Caco-2 (cell line): ENCODE data around the gene RMI2. TPM values are rescaled to one million over a fixed set of nuclear protein-coding genes. Genes with fewer than 3 reads are reported as not detected.
"Not testable (repeated sequence)": the region's sequence is repeated elsewhere in the genome, so short reads cannot be mapped to it uniquely, and the experiment has no call there.

Experiments
- BruUV-seq: library from RNA; stranded (reverse); fragments of 400-500 nt; replicated peaks from 2 replicates; lab custom pipeline; 2021; lab: Mats Ljungman, UMichigan
- CTCF ChIA-PET: fragments of 300-600 bp; sonication (Branson Sonifier 250); formaldehyde crosslinking; loops from one replicate; lab custom pipeline; 2022; ENCODE audit warnings: antibody characterized with exemption; lab: Charles Lee
- POLR2A ChIA-PET: fragments of 300-600 bp; sonication (Branson Sonifier 250); formaldehyde crosslinking; loops from one replicate; lab custom pipeline; 2022; ENCODE audit warnings: antibody characterized with exemption; lab: Charles Lee
- DNase-seq, 2 experiments: peaks; one replicate each; pipeline versions ENCODE4 v3.0.0 to v3.0.0-alpha.2; 2020 to 2022
- H3K27me3 ChIP-seq: replicated peaks from 2 replicates; pipeline ENCODE4 v1.6.0; 2011; ENCODE audit warnings: low read length; ENCODE audit not compliant: control insufficient read depth, insufficient read depth
- H3K36me3 ChIP-seq: 2 replicates; pipeline ENCODE4 v1.5.1; 2011; ENCODE audit warnings: low read length; ENCODE audit not compliant: control insufficient read depth, insufficient read depth
- H3K4me1 ChIP-seq: fragments of 250-450 bp; sonication (Bioruptor Pico); 2 replicates; pipeline ENCODE4 v1.5.1; 2020; ENCODE audit warnings: mild to moderate bottlenecking
- H3K4me3 ChIP-seq: 2 replicates; pipeline ENCODE4 v1.5.1; 2011; ENCODE audit warnings: low read depth, mild to moderate bottlenecking, control low read depth, low read length
- H3K9me3 ChIP-seq: fragments of 250-450 bp; sonication (Bioruptor Pico); 2 replicates; pipeline ENCODE4 v1.5.1; 2020; ENCODE audit warnings: mild to moderate bottlenecking, moderate library complexity
- H3K27ac Mint-ChIP-seq: one replicate; pipeline ENCODE4 v1.8.0; 2022; ENCODE audit warnings: mixed read lengths; ENCODE audit not compliant: unreplicated experiment
- H3K27me3 Mint-ChIP-seq: one replicate; pipeline ENCODE4 v1.8.0; 2022; ENCODE audit warnings: mixed read lengths; ENCODE audit not compliant: insufficient read depth, unreplicated experiment
- H3K36me3 Mint-ChIP-seq: one replicate; pipeline ENCODE4 v1.8.0; 2022; ENCODE audit warnings: mild to moderate bottlenecking, mixed read lengths; ENCODE audit not compliant: insufficient read depth, unreplicated experiment
- H3K4me1 Mint-ChIP-seq: one replicate; pipeline ENCODE4 v1.8.0; 2022; ENCODE audit warnings: low read depth, mixed read lengths; ENCODE audit not compliant: unreplicated experiment
- H3K4me3 Mint-ChIP-seq: one replicate; pipeline ENCODE4 v1.8.0; 2022; ENCODE audit warnings: mild to moderate bottlenecking, moderate library complexity, mixed read lengths; ENCODE audit not compliant: unreplicated experiment
- H3K9me3 Mint-ChIP-seq: one replicate; pipeline ENCODE4 v1.8.0; 2022; ENCODE audit warnings: mixed read lengths; ENCODE audit not compliant: unreplicated experiment
- intact Hi-C: fragments of 100-400 bp; cut with micrococcal nuclease; formaldehyde crosslinking; loops from one replicate; pipeline ENCODE4 v1.10.0; 2022; ENCODE audit not compliant: unreplicated experiment
- total RNA-seq: library from RNA; stranded (reverse); gene quantifications from 2 replicates; pipeline ENCODE4 v1.2.3, GENCODE V29; 2022
- TF ChIP-seq, protein P1 (sequence below), 2 experiments: fragments of 200-600 bp in 1 of 2; IDR thresholded peaks; 1 replicate in 1 of 2; 2 replicates in 1 of 2; pipeline versions ENCODE4 v1.5.1 to v1.8.0; 2011 to 2022; ENCODE audit warnings: antibody characterized with exemption in 1 of 2, control low read depth in 1 of 2, inconsistent platforms in 1 of 2, low read depth in 1 of 2, low read length in 1 of 2, mild to moderate bottlenecking in 1 of 2, moderate library complexity in 1 of 2; ENCODE audit not compliant: insufficient read depth in 1 of 2, severe bottlenecking in 1 of 2, unreplicated experiment in 1 of 2

Gene RMI2
- total RNA-seq, 1 experiment from 2014 or later = 52.7 TPM

DNA sequence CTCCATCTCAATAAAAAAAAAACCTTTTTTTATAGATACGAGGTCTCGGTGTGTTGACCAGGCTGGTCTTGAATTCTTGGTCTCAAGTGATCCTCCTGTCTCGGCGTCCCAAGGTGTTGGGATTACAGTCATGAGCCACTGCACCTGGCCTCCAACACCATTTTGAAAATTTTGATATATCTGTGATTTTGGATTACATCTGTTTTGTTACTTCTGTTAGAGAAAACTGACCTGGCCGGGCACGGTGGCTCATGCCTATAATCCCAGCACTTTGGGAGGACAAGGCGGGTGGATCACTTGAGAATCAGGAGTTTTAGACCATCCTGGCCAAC, 18.6 kb downstream of the RMI2 start:
- H3K27me3 Mint-ChIP-seq = no peaks in the 10 kb centered on the region
- H3K27ac Mint-ChIP-seq = peak overlapping the region; percentile 96
- no peaks in the 10 kb centered on the region for H3K36me3 ChIP-seq
- peak overlapping the region; percentile 43 for H3K4me3 Mint-ChIP-seq
- ChIA-PET CTCF (no interaction called here), POLR2A (no interaction called here)
- no TSS peak for BruUV-seq
- DNase-seq = no peak
- H3K4me1 ChIP-seq = peaks cover 45% of the 10 kb centered on the region
- H3K36me3 Mint-ChIP-seq = peaks cover 15% of the 10 kb centered on the region
- H3K9me3 ChIP-seq = no peaks in the 10 kb centered on the region
- H3K27me3 ChIP-seq = no peaks in the 10 kb centered on the region
- TF ChIP-seq, protein P1, sequence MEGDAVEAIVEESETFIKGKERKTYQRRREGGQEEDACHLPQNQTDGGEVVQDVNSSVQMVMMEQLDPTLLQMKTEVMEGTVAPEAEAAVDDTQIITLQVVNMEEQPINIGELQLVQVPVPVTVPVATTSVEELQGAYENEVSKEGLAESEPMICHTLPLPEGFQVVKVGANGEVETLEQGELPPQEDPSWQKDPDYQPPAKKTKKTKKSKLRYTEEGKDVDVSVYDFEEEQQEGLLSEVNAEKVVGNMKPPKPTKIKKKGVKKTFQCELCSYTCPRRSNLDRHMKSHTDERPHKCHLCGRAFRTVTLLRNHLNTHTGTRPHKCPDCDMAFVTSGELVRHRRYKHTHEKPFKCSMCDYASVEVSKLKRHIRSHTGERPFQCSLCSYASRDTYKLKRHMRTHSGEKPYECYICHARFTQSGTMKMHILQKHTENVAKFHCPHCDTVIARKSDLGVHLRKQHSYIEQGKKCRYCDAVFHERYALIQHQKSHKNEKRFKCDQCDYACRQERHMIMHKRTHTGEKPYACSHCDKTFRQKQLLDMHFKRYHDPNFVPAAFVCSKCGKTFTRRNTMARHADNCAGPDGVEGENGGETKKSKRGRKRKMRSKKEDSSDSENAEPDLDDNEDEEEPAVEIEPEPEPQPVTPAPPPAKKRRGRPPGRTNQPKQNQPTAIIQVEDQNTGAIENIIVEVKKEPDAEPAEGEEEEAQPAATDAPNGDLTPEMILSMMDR (IDR thresholded peaks at IDR 0.05; ENCODE audit: insufficient read depth in 1 of 2, low read depth in 1 of 2, low read length in 1 of 2, severe bottlenecking in 1 of 2, unreplicated experiment in 1 of 2) = no peak
- H3K4me1 Mint-ChIP-seq = peaks cover 12% of the 10 kb centered on the region
- H3K9me3 Mint-ChIP-seq = no peaks in the 10 kb centered on the region
- intact Hi-C loops = no loop called here
- H3K4me3 ChIP-seq = no peak overlapping the region

DNA sequence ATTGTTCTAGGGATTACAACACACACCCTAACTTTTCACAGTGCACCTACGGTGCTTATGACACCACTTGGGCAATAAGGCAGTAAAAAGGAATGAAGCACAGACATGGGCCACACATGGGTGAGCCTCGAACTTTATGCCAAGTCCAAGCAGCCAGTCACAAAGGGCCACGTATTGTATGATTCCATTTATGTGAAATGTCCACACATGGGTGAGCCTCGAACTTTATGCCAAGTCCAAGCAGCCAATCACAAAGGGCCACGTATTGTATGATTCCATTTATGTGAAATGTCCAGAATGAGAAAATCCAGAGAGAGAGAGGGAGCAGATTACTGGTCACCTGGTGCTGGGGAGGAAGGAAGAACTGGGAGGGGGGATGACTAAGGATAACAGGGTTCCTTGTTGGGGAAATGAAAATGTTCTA, 22.2 kb downstream of the RMI2 start:
- no peak for DNase-seq
- H3K27me3 ChIP-seq = no peaks in the 10 kb centered on the region
- BruUV-seq = no TSS peak
- H3K9me3 ChIP-seq = no peaks in the 10 kb centered on the region
- peak overlapping the region; percentile 19 for H3K27ac Mint-ChIP-seq
- no peaks in the 10 kb centered on the region for H3K36me3 ChIP-seq
- H3K4me3 Mint-ChIP-seq = no peak overlapping the region
- H3K4me1 Mint-ChIP-seq = peaks cover 12% of the 10 kb centered on the region
- TF ChIP-seq, protein P1 (IDR thresholded peaks at IDR 0.05; ENCODE audit: insufficient read depth in 1 of 2, low read depth in 1 of 2, low read length in 1 of 2, severe bottlenecking in 1 of 2, unreplicated experiment in 1 of 2) = no peak
- H3K27me3 Mint-ChIP-seq = no peaks in the 10 kb centered on the region
- ChIA-PET CTCF (interaction anchor here (0.6 kb wide), 1 partner anchor 9 kb away, joined by 5 read pairs; no protein-coding TSS in a partner anchor), POLR2A (interaction anchor here (0.6 to 1.2 kb wide), 2 partner anchors 112 to 318 kb away, joined by 3 to 6 read pairs; partner anchors contain the start of gene SOCS1)
- intact Hi-C loops = no loop called here
- H3K4me1 ChIP-seq = peaks cover 34% of the 10 kb centered on the region
- H3K4me3 ChIP-seq = no peak overlapping the region
- H3K9me3 Mint-ChIP-seq = no peaks in the 10 kb centered on the region
- H3K36me3 Mint-ChIP-seq = peaks cover 7% of the 10 kb centered on the region

GRCh38 chr16:11370084-11370931, 25.0 kb downstream of the RMI2 start:
- Mint-ChIP-seq H3K36me3 (no peaks in the 10 kb centered on the region), H3K4me3 (no peak overlapping the region), H3K9me3 (no peaks in the 10 kb centered on the region), H3K27me3 (no peaks in the 10 kb centered on the region), H3K27ac (no peak overlapping the region), H3K4me1 (no peaks in the 10 kb centered on the region)
- DNase-seq = no peak
- intact Hi-C loops = no loop called here
- H3K4me1 ChIP-seq = peaks cover 9% of the 10 kb centered on the region
- POLR2A ChIA-PET = no interaction called here
- no peaks in the 10 kb centered on the region for H3K36me3 ChIP-seq
- BruUV-seq = no TSS peak
- TF ChIP-seq, protein P1 (IDR thresholded peaks at IDR 0.05; ENCODE audit: insufficient read depth in 1 of 2, low read depth in 1 of 2, low read length in 1 of 2, severe bottlenecking in 1 of 2, unreplicated experiment in 1 of 2) = no peak
- H3K9me3 ChIP-seq = no peaks in the 10 kb centered on the region
- CTCF ChIA-PET = no interaction called here
- H3K27me3 ChIP-seq = no peaks in the 10 kb centered on the region
- H3K4me3 ChIP-seq = no peak overlapping the region

DNA sequence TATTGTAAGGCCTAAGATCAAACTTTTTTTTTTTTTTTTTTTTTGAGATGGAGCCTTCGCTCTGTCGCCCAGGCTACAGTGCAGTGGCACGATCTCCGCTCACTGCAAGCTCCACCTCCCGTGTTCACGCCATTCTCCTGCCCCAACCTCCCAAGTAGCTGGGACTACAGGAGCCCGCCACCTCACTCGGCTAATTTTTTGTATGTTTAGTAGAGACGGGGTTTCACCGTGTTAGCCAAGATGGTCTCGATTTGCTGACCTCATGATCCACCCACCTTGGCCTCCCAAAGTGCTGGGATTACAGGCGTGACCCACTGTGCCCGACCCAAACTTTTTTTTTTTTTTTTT, 25.6 kb downstream of the RMI2 start:
- H3K36me3 ChIP-seq, CTCF ChIA-PET, H3K27me3 ChIP-seq, H3K4me3 Mint-ChIP-seq, intact Hi-C loops, H3K4me1 ChIP-seq, H3K27ac Mint-ChIP-seq, H3K27me3 Mint-ChIP-seq, H3K4me1 Mint-ChIP-seq, DNase-seq, H3K4me3 ChIP-seq, POLR2A ChIA-PET, H3K9me3 Mint-ChIP-seq, BruUV-seq, H3K36me3 Mint-ChIP-seq, H3K9me3 ChIP-seq: not testable (repeated sequence)
